EH (cell line): Measurements from ENCODE around the gene GSTA1.
A peak's percentile ranks its signal among the peaks of the same experiment; 100 is the strongest.
"Not testable (repeated sequence)": the region's sequence is repeated elsewhere in the genome, so short reads cannot be mapped to it uniquely, and the experiment has no call there.

Experiments
- DNase-seq: peaks from one replicate; pipeline ENCODE4 v3.0.0-alpha.2; 2015; ENCODE audit warnings: low read depth

The GSTA1 gene

GRCh38 chr6:52808660-52809059 is 5.0 kb upstream of the GSTA1 start:
- DNase-seq = no peak

GRCh38 chr6:52802806-52803205 is 810 bp downstream of the GSTA1 start:
- no peak for DNase-seq

DNA sequence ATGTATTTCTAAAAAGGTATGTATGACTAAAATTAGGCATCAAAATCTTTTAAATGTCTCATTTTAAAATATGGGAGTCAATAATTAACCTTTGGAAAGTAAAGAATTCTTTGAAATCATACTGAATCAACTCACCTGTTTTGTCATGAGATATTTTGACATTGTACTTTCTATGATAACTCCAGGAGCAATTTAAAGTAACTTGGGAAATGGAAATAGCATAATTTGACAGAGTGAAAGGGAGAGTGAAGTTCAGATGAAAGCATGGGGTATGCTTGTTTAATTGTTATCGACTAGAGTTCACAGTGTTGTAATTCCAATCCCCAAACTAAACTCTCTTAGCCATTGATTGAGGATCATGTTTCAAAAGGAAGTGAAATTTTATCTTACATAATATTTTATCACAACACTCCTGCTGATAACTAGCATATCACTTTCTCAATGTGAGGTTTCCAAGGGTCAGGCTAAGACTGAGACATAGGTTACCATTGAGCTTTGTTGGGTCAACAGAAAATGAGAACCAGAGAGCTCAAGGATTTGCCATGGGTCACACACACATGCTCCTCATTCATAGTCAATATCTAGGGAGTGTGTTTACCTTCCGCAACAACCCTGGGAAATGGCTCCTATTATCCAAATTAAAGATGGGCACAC is 2.3 kb downstream of the GSTA1 start:
- DNase-seq = no peak

DNA sequence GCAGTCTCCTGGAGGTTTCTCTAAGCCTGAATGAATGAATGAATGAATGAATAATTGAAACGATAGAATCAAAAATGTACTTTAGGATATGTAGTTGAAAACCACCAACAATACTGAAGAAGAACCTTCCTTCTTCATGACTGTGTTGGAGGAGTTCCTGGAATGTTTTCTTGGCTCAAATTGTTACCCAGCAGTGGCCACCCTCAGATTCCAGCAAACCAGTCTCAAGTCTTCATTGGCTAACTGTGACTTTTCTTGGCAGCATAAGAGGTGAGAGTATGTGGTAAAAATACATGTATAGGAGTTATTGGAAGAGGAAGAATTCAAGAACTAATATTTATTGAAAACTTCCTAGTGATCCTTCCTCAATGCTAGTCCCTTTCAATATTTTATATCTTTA is 4.3 kb downstream of the GSTA1 start:
- peak; percentile 82 for DNase-seq

DNA sequence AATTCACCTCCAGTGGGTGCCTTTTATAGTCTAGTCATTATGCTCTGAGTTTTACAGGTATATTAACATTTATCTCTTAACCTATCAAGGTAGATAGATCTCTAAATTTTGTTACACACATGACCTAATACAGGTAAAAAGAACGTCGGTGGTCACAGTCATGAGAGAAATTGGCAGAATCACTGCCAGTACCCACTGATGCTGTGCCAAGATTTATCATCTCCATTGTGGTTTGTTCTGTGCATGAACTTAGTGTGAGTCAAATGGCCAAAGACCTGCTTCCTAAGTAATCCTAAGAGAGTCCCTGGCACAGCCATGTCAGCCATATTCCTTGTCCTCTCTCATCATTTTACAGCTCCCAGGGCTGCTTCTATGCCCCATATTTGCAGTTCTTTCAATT is 9.2 kb downstream of the GSTA1 start:
- DNase-seq = not testable (repeated sequence)

GRCh38 chr6:52790861-52791260 is 12.8 kb downstream of the GSTA1 start:
- peak; percentile 47 for DNase-seq

- peak; percentile 93 for DNase-seq
Observed at GRCh38 chr6:52789658-52790057, 14.0 kb downstream of the GSTA1 start.

GRCh38 chr6:52788478-52788877 is 15.1 kb downstream of the GSTA1 start:
- peak; percentile 21 for DNase-seq

- no peak for DNase-seq
Observed at GRCh38 chr6:52787917-52788316, 15.7 kb downstream of the GSTA1 start.

DNA sequence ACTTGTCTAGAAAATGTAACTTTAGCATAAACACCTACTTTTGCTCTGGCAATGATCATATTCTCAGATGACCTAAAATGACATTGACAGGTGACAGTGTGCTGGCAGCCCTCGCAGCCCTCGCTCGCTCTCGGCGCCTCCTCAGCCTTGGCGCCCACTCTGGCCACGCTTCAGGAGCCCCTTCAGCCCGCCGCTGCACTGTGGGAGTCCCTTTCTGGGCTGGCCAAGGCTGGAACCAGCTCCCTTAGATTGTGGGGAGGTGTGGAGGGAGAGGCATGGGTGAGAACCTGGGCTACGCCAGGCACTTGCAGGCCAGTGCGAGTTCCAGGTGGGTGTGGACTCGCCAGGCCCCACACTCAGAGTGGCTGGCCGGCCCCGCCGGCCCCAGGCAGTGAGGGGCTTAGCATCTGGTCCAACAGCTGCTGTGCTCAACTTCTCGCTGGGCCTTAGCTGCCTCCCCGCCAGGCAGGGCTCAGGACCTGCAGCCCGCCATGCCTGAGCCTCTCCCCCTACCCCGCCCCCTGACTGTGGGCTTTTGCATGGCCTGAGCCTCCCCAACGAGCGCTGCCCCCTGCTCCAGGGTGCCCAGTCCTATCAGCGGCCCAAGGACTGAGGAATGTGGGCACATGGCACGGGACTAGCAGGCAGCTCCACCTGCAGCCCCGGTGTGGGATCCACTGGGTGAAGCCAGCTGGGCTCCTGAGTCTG is 17.2 kb downstream of the GSTA1 start:
- DNase-seq = no peak

GRCh38 chr6:52782696-52783274 is 20.8 kb downstream of the GSTA1 start:
- DNase-seq = not testable (repeated sequence)

- not testable (repeated sequence) for DNase-seq
Observed at GRCh38 chr6:52782209-52782608, 21.4 kb downstream of the GSTA1 start.

DNA sequence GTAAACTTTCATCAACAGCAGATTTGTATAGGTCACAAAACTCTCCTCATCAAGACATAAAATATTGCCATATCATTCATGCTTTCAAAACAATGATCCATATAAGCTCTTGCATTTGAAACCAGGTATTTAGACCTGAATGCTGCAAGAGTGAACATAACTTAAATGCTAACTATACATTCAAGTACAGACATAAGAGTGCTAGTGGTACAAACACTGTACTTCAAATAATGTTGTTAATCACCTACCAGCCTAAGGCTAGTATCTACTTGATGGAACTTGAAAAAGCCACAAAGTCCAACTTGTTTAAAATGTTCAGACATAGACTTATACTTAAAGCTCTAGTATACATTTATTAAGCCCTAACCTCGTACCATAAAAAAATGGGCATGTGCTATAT is 24.4 kb downstream of the GSTA1 start:
- no peak for DNase-seq

DNA sequence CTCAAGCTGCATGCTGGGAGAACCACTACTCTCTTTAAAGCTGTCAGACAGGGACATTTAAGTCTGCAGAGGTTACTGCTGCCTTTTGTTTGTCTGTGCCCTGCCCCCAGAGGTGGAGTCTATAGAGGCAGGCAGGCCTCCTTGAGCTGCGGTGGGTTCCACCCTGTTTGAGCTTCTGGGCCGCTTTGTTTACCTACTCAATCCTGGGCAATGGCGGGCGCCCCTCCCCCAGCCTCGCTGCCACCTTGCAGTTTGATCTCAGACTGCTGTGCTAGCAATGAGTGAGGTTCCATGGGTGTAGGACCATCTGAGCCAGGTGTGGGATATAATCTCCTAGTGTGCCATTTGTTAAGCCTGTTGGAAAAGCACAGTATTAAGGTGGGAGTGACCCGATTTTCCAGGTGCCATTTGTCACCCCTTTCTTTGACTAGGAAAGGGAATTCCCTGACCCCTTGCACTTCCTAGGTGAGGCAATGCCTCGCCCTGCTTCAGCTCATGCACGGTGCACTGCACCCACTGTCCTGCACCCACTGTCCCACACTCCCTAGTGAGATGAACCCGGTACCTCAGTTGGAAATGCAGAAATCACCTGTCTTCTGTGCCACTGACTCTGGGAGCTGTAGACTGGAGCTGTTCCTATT is 26.8 kb downstream of the GSTA1 start:
- DNase-seq = not testable (repeated sequence)

- peak; percentile 55 for DNase-seq
Observed at GRCh38 chr6:52769399-52769798, 34.2 kb downstream of the GSTA1 start.

GRCh38 chr6:52767658-52768057 is 36.0 kb downstream of the GSTA1 start:
- not testable (repeated sequence) for DNase-seq

DNA sequence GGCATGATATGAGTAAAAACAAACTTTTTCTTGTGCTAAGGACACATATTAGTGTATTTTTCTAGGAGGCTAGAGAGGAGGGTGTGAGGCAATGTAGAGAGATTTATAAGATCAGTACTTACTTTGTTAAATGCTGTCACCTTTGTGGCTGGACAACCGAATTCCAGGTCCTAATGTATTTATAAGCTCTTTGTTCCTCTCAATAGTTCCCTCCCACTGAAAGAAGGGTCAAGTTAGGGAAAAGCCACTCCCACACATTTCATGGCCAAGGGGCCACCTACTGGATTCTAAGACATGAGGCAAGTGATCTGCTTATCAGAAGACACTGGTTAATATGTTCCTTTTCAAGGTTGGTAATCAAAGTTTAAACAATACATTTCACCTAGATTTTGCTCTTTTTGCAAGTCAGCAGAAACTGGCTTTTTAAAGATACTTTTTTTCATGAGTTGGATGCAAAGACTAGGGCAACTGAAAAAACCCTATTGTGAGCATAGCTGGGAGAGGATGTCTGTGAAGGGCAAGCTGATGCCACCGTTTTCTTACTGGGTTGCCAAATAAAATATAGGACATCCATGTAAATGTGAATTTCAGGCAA is 40.2 kb downstream of the GSTA1 start, which contains the start of gene GSTA2:
Gene GSTA2 (minus strand): TSS at position 154 of the 595 bp plus-strand sequence. CDS start 5,528 bp downstream, outside the sequence.
- not testable (repeated sequence) for DNase-seq

DNA sequence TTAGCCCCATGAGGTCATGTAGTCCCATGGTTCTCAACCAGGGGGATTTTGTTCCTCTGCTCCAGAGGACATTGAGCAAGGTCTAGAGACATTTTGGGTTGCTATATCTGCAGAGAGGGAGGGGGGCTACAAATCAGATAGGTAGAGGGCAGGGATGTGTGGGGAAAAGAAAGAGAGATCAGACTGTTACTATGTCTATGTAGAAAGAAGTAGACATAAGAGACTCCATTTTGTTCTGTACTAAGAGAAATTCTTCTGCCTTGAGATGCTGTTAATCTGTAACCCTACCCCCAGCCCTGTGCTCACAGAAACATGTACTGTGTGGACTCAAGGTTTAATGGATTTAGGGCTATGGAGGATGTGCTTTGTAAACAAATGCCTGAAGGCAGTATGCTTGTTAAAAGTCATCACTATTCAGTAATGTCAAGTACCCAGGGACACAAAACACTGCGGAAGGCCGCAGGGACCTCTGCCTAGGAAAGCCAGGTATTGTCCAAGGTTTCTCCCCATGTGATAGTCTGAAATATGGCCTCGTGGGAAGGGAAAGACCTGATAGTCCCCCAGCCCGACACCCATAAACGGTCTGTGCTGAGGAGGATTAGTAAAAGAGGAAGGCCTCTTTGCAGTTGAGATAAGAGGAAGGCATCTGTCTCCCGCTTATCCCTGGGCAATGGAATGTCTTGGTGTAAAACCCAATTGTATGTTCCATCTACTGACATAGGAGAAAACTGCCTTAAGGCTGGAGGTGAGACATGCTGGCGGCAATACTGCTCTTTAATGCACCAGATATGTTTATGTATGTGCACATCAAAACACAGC is 41.7 kb downstream of the GSTA1 start:
- DNase-seq = not testable (repeated sequence)

GRCh38 chr6:52760105-52760765 is 43.4 kb downstream of the GSTA1 start:
- DNase-seq = no peak

DNA sequence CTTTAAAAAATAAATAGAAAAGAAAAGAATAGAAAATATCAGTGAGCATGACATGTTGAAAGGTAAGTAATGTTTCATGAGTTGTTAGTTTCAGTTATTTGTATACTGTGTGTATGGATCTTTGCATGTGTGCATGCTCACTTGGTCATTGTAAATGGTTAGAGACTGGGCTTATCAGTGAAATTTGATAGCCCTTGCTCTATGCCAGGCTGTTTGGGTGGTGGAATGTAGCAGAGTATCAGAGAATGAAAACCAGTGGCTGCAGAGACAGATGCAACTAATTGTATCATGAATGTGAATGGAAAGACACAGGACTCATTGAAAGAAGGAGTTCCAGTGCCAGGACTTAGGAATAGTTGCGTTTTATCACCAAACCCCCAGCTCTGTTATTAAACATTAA is 44.5 kb downstream of the GSTA1 start:
- no peak for DNase-seq
